Suppressor macrophage treated with lipopolysaccharide for 4 hours (primary cell): ENCODE results near the gene C22orf31.
A peak's percentile ranks its signal among the peaks of the same experiment; 100 is the strongest.

Experiments used
- DNase-seq: peaks from one replicate; pipeline ENCODE4 v3.0.0-alpha.2; 2020

Gene C22orf31

DNA sequence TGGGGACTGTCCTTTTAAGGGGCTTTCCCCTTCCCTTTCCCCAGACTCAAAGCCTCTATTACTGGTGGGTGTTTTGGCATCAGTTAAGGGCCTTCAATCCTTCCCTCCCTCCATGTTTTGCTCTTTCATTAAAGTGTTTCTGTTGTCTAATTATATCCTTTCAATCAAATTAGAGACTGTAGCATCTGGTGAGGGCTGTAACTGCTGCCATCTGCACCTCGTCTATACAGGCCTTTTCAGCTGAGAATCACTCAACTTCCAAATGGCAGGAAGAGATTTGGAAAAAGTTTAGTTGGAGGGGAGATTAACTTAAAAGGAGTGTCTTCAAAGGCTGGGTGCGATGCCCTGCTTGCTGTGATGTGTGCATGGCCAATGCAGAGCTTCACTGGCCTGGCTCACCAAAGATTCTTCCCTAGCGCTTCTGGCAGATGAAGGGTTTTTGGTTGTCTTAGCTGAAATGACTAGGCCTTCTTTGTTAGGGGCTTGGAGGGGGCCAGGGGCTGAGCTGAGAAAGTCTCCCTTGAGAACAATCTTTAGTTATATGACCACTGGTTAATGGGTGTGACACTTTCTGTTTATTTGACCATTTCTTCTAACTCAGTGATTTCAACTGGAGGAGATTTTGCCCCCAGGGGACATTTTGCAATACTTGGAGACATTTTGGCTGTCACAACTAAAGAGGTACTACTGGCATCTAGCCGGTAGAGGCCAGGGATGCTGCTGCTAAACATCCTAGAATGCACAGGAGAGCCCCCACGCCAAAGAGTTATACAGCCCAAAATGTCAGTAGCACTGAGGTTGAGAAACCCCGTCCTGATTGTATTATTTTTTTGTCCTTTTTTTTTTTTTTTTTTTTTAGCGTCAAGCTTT is 18.7 kb upstream of the C22orf31 start:
- no peak for DNase-seq

DNA sequence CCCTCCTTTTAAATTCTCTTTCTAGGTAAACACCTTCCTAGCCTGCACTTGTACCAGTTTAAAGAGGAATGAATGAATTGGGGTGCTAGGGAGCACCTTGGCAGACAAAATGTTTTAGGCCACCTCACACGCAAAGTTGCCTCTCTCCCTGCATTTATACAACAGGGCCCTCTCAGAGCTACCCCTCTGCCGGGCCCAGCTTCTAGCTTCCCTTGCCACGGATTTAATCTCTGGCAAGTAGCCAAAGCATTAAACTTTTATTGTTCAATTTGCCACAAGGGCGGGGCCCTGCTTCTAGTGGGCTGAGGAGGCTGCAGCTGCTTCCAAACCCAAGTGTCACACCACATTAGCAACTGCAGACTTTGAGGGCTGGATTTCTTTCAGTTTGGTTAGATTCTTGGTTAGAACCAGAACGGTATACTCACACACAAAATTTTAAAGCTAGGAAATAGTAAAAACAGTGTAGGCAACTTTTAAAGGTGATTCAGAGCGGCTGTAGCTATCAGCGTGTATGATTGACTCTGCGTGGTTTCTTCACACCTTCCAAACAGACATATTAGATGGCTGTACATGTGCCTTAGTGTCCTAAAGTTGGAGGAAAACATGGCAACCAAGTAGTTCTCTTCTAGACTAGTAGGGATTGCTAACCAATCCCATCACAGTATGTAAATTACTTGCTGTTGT is 17.7 kb upstream of the C22orf31 start:
- no peak for DNase-seq

DNA sequence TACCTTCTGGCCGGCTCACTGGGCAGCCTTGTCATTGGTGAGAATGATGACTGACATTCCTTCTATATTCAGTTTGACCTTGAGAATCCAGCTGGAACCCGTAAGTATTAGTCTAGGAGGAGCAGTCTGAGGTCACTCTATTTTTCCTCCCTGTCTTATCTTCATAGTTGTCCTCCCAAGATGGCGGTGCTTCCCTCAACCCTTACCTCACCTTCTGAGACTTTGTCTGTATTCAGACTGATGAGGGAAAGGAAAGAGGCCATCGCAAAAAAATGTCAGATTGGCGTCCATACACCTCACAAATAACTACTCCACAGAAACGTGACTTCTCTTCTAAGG is 17.2 kb upstream of the C22orf31 start:
- DNase-seq = no peak

DNA sequence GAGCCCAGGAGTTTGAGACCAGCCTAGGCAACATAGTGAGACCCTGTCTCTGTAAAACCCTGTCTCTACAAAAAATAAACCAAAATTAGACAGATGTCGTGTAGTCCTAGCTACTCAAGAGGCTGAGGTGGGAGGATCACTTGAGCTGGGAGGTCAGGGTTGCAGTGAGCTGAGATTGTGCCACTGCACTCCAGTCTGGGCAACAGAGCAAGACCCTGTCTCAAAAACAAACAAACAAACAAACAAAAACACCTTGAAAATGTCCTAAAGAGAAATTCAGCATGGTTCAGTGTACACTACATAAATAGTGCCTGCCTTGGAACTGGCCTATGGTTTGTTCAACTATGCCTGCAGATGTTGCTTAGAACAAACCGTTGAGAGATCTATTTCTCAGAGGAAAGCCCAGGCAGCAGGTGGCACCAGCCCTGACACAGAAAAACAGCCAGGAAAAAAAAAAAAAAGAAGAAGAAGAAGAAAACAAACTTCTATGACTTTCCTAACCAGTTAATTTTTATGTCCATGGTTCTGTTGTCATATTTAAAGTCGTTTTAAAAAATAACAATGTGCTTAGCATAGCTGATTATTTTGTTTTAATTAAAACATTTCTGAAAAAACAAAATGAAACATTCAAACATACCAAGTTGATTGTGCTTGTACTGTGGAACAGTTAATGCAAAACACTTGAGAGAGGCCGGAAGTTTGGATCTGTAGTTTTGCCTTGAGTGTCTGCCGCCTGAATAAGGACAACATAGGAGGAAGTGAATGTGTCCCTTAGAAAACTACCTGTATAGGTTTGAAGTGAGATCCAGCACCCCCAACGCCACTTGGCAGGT is 16.6 kb upstream of the C22orf31 start:
- DNase-seq = no peak

DNA sequence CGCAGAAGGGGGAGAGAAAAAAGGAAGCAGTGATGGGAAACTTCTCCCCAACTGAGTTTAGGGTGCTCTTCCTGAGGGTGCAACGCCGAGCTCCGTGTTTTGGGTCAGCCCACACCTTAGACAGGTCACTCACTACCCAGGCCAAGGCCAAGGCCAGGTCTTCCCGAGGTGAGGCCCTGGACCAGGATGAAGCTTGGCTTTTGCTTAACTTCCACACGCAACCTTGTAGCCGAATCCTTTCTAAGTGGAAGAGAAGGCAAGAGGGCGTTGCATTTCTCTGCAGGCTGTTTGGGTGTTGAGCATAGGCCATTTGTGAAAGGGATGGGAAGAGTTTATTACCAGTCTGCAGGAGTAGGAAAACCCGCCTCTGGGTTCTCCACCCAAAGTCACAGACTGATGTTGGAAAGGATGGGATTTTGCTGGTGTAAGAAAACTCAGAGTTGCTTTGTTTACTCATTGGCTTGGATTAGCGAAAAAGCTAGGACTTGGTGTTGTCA is 12.7 kb upstream of the C22orf31 start:
- no peak for DNase-seq

DNA sequence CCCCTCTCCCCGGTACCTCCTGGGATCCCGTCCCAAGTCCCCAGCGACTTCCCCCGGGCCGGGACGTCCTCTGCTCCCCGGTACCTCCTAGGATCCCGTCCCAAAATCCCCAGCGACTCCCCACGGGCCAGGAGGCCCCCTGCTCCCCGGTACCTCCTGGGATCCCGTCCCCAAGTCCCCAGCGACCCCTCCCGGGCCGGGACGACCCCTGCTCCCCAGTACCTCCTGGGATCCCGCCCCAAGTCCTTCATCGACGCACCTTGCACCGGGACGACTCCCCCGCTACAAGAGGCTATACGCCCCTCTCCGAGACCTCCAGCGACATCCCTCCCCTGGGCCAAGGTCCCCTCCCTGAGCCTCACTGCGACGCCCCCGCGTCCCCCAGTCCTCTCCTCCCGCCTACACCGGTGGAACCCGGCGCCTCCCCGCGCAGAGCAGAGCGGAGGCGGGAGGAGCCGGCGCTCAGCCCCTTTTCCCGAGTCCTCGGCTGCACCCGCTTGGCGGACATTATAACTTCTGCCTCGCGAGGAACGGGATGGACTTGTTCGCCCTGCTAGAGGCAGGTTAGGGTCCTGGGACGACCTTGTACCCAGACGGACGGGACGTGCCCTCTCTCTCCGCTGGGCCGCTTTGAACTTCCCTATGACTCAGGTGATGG is 12.1 kb upstream of the C22orf31 start:
- peak; percentile 25 for DNase-seq

DNA sequence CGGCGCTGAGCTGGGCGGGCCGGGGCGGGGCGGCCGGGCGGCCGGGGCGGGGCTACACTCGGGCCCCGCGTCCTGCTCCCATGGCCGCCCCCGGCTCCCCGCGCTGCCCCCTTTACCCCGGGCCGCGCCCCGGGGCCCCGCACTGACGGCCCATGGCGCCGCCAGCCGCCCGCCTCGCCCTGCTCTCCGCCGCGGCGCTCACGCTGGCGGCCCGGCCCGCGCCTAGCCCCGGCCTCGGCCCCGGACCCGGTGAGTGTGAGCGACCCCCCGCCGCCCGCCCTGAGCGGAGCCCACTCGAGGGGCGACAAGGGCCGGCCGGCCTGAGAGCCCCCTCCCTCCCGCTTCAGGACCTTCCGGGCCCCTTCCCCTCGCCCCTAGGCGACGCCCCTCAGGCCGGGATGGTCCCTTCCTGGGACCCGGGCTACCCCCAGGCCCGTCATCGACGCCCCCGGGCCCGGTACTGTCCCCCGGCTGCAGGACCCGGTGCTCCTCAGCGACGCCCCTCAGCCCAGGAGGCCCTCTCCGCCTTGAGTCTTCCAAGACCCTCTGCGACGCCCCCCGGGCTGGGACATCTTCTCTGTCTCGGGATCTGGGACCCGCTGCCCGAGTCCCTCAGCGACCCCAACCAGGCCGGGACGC is 11.5 kb upstream of the C22orf31 start, which contains the start of gene KREMEN1:
Gene KREMEN1, plus strand, starts transcription at position 57 of the 639 bp plus-strand sequence. Its CDS starts 96 bp downstream, at position 153.
- DNase-seq = no peak

DNA sequence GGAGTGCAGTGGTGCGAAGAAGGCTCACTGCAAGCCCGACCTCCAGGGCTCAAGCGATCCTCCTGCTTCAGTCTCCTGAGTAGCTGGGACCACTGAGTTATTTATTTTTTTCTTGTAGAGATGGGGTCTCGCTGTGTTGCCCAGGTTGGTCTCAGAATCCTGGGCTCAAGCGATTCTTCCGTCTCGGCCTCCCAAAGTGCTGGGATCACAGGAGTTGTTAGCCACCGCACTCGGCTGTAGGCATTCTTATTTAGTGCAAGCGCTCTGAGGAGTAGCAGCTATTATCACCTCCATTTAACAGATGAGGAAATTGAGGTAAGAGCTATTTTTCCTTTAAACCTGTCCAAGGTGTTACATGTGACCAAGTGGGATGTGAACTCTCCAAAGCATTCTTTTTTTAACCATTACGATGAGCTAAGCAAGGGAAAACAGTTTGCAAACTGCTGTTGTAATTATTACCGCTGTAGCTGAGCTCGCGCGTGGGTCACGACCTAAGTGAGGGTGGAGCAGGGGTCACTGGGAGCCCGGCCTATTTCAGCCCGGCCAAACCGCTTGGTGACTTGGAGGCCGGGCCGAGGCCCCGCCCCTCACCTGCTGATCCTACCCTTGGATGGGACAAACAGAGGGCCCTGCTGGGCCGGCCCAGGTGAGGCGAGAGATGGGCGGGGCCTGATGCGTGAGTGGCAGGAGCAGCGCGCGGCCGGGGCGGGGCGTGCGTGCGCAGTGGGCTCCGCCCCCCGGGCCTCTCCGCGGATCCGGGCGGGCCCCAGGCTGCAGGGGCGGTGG is 10.8 kb upstream of the C22orf31 start:
- DNase-seq = peak; percentile 85

DNA sequence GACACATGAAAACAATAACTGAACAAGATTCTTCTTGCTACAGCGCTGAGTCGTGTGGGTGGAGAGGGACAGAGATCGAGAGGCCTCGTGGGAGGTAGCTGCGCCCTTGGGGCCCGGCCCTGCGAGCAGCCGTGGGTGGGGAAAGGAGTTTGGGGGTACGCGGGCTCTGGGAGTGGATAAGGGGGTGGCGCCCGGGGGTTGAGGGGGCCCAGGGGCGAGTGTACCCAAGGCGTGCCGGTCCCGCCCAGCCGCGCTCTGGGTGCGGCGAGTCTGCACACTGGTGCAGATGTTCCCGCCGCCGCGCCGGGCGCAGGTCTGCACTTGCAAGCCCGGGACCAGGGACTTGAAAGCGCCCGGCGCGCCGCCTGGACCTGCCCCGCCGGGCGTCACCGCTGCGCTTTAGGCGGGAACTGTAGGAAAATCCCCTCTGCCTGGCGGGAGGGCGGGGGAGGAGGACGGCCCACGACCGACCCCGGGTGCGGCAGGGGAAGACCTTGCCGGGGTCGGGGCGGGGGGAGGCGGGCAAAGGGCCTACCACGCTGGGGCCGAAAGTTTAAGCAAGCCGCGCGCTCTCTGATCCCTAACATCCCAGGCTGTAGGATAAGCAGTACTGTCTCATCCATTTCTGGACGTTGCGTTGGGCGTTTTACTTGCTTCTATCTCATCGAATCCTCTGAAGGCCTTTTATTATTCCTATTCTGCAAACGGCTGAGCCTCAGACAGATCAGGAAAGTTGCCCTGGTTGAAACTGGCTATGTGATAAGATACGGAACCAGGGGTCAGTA is 9.8 kb upstream of the C22orf31 start:
- DNase-seq = no peak

DNA sequence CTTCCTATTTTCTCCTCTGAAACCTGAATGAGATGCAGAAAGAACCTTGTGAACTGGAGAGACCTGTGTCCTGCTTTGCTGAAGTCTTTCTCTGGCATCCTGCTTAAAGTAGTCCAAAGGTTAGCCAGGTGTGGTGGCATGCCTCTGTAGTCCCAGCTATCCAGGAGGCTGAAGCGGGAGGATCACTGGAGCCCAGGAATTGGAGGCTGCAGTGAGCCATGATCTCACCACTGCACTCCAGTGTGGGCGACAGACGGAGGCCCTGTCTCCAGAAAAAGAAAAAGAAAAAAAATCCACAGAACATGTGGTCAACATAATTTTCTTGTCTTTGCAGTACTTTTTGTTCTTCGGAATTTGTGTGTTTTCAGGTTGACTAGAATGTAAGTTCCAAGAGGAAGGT is 8.9 kb upstream of the C22orf31 start:
- DNase-seq = no peak

DNA sequence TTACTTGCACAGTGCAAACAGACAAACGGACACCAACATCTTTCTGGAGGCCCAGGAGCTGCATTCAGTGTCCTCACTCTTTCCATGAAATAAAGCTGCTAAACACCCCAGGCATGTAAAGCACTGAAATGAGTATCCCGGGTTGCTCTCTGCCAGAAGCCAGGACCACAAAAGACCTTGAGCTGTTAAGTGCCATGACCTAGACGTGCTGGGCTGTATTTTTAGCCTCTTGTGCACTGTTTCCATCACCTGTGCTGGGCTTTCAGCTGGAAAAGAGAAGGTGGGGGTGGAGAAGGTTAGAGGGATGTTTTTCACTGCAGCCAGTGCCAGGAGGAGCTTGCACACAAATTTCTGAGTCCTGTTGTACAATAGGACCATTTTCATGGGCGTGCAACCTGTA is 7.8 kb upstream of the C22orf31 start:
- no peak for DNase-seq

DNA sequence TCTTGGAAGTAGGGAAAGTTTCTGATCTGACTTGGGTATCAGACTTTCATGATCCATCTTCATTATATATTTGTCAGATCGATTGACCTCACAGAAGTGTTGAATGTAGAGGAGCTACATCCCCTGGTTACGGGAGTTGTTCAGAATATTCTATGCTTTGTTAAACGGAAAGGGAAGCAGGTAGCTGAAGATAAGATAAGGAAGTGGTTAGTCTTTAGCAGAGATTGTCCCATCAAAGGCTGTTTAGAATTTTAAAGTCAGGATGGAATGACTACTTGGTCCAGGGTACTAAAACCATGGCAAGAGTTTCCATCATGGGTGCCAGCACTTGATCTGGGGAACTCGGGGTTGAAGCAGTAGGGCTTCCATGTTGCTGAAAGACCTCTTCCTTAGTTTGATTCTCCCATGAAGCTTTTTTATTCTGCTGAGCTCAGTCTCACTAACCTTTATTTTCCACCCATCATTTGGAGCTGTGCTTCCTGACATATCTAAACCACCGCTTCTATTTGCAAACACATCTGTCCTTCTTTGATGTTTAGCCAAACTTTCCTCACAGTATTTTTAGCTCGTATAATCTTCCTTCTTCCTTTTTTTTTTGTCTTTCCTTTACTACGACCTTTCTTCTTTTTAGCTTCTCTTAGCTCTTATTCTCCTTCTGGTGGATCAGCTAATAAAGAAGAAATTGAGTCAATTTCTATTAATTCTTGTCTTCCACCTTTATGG is 4.0 kb upstream of the C22orf31 start:
- no peak for DNase-seq

DNA sequence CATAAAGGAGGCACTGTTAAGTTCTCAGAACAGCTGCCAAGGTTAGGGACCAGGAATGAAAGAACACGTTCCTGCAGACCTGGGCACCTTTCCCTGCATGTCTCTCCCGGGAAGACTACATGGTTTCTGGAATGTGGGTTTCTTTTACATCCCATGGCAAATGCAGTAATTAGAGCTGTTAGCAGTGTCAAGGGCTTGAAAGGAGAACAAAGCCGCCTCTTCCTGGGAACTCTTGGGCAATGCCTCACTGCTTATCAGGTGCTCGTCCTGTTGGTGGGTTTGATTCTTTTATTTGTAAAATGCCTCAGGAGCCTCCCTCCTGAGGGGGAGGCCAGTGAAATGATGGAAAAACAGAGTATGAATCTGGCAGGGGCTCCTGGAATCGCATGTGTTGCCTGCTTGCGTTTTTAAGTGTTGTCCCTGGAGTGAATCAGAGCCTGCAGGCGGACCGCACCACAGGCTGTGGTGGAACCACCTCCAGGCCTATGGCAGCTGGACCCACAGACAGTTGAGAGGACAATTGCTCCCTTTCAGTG is 723 bp upstream of the C22orf31 start:
- no peak for DNase-seq

DNA sequence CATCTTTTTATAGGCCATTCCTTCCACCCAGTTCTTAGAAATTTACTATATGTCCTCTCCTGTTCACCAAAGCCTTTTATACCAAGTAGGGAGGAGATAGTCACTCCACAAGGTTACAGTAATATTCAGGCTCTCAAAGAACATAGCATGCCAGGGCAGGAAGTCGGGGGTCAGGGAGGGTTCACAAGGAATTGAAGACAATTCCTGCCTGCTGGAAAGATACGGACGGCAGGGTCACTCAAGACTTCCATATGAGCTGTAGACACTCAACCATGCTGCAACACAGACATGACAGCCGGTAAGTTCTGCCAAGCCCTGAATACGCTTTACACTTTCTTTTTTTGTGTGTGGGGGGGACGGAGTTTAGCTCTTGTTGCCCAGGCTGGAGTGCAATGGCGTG is 700 bp downstream of the C22orf31 start:
- no peak for DNase-seq

DNA sequence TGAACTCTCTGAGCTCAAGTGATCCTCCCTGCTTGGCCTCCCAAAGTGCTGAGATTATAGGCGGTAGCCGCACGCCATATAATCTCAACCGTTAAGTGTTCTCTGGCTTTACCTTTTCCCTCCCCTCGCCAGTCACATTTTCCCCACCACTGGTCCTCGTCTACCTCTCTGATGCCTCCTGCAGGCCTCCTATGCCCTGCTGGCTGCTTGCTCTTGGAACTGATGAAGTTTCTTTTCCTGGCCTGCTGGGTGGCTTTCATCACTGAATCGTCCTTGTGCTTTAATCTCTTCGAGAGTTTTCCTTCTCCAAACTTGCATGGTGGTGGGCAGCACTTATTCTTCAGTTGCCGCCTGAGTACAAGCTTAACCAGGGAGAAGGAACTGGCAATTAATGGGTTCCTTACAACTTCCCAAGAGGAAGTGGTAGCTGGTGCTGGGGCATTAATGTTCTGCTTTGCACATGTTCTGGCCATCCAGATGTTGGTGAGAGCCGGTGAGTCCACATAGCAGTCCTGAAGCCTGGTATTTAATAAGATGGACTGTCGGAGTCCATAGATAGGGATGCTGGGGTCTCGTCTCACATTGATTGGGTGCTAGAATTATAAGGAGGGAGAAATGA is 1.3 kb downstream of the C22orf31 start:
- DNase-seq = no peak

DNA sequence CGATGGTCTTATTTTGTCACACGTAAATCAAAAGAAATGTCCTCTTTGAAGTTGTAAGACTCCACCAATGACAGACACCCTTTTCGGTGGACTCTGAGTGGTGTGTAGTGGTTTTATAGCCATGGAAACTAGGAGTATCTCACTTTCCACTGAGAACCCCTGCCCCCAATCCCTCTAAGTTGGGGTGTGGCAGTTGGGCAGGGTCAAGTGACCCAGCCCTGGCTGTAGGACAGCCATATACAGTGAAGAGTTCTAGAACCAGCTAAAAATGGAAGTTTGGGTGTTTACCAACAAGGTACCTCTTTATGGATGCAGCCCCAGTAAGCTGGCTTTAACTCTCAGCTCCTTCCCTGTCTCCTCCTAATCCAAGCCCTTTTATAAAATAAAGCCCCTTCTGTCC is 5.2 kb downstream of the C22orf31 start:
- DNase-seq = no peak

DNA sequence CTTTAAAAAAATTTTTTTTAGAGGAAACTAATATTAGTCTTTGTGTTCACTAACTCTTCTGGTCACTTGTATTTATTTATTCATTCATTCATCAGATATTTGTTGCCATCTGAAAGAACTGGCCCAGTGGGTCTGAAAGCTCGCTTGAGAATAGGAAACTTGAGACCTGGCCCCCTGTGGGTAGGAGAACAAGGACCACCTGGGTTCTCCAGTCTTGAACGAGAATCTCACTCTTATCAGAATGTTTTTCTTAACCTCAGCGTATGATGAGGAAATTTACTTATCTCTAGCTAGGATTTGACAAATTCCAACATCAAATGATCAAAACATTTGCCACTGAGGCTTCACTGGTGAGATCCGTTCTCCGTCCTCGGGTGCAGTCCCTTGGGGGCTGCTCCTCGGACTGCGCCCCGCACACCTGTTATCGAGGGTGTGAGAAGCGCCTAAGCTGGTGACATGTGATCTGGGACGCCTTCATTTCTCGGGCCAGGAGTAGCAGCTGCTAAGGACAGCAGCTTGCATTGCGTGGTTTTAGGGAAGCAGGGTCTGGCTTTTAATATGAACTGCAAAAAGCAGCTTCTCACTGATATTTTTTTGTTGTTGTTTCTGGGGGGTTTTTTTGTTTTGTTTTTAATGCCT is 6.3 kb downstream of the C22orf31 start:
- DNase-seq = no peak

DNA sequence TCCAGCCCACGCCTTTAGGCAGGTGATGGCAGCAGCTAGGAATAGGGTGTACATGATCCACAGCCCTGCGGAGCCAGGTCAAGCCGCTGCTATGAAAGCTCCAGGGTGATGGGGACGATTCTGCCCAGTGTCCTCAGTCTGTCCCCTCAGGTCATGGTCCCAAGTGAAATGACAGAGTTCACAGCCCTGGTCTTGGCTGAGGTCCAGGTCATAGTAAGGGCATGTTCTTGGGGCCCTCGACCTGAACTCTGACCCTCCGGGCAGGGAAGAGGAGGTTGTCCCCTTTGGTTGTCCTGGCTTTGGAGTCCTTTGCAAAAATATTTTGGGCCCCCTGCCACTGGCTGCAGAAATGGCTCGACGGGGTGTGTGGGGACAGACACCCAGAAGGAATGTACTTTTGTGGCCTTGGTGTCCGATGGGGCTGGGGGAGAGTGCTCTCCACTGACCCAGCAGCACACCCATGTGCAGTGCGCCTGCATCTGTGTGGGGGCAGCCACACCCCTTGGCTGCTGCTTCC is 7.3 kb downstream of the C22orf31 start:
- no peak for DNase-seq
